Measurements from ENCODE around the gene VSX2. TPM values are rescaled to one million over a fixed set of nuclear protein-coding genes. Genes with fewer than 3 reads are reported as not detected.

Gene VSX2
- total RNA-seq, 1 experiment from 2014 or later, result not detected

- in situ Hi-C loops (cut with HindIII; ENCODE audit: low pct_unique_long_range_greater_than_20kb, low sequenced_read_pairs), result loop anchor here (25.0 kb wide), 1 partner anchor 163 kb away; no protein-coding TSS in a partner anchor
Observed at GRCh38 chr14:74275241-74275841, 36.1 kb downstream of the VSX2 start.

GRCh38 chr14:74278080-74278479 lies 38.8 kb downstream of the VSX2 start:
- in situ Hi-C loops (cut with HindIII; ENCODE audit: low pct_unique_long_range_greater_than_20kb, low sequenced_read_pairs), result loop anchor here (25.0 kb wide), 1 partner anchor 166 kb away; no protein-coding TSS in a partner anchor
- DNase-seq (ENCODE audit: low read depth, low spot score), result no peak

More at GRCh38 chr14:74275241-74275841, 36.1 kb downstream of the VSX2 start:
- peak; percentile 11 for DNase-seq (ENCODE audit: low read depth, low spot score)

- no peak for DNase-seq (ENCODE audit: low read depth, low spot score)
- in situ Hi-C loops (cut with HindIII; ENCODE audit: low pct_unique_long_range_greater_than_20kb, low sequenced_read_pairs), result loop anchor here (25.0 kb wide), 1 partner anchor 169 kb away; no protein-coding TSS in a partner anchor
Observed at GRCh38 chr14:74281069-74281468, 41.8 kb downstream of the VSX2 start.

- in situ Hi-C loops (cut with HindIII; ENCODE audit: low pct_unique_long_range_greater_than_20kb, low sequenced_read_pairs), result loop anchor here (25.0 kb wide), 1 partner anchor 174 kb away; no protein-coding TSS in a partner anchor
- no peak for DNase-seq (ENCODE audit: low read depth, low spot score)
Observed at GRCh38 chr14:74286736-74287135, 47.5 kb downstream of the VSX2 start.

GRCh38 chr14:74289801-74290200 lies 50.6 kb downstream of the VSX2 start:
- no peak for DNase-seq (ENCODE audit: low read depth, low spot score)
- in situ Hi-C loops (cut with HindIII; ENCODE audit: low pct_unique_long_range_greater_than_20kb, low sequenced_read_pairs), result loop anchor here (25.0 kb wide), 1 partner anchor 178 kb away; no protein-coding TSS in a partner anchor

- in situ Hi-C loops (cut with HindIII; ENCODE audit: low pct_unique_long_range_greater_than_20kb, low sequenced_read_pairs), result loop anchor here (25.0 kb wide), 1 partner anchor 178 kb away; no protein-coding TSS in a partner anchor
- peak; percentile 43 for DNase-seq (ENCODE audit: low read depth, low spot score)
Observed at GRCh38 chr14:74290415-74290814, 51.2 kb downstream of the VSX2 start.

GRCh38 chr14:74292061-74292460 lies 52.8 kb downstream of the VSX2 start:
- in situ Hi-C loops (cut with HindIII; ENCODE audit: low pct_unique_long_range_greater_than_20kb, low sequenced_read_pairs), result loop anchor here (25.0 kb wide), 1 partner anchor 180 kb away; no protein-coding TSS in a partner anchor
- DNase-seq (ENCODE audit: low read depth, low spot score), result no peak

GRCh38 chr14:74293606-74294005 lies 54.4 kb downstream of the VSX2 start:
- DNase-seq (ENCODE audit: low read depth, low spot score), result no peak
- in situ Hi-C loops (cut with HindIII; ENCODE audit: low pct_unique_long_range_greater_than_20kb, low sequenced_read_pairs), result loop anchor here (25.0 kb wide), 1 partner anchor 181 kb away; no protein-coding TSS in a partner anchor

GRCh38 chr14:74296037-74296467 lies 56.8 kb downstream of the VSX2 start:
- in situ Hi-C loops (cut with HindIII; ENCODE audit: low pct_unique_long_range_greater_than_20kb, low sequenced_read_pairs), result loop anchor here (25.0 kb wide), 1 partner anchor 184 kb away; no protein-coding TSS in a partner anchor
- DNase-seq (ENCODE audit: low read depth, low spot score), result no peak

GRCh38 chr14:74297986-74298385 lies 58.7 kb downstream of the VSX2 start:
- no peak for DNase-seq (ENCODE audit: low read depth, low spot score)
- in situ Hi-C loops (cut with HindIII; ENCODE audit: low pct_unique_long_range_greater_than_20kb, low sequenced_read_pairs), result loop anchor here (25.0 kb wide), 1 partner anchor 186 kb away; no protein-coding TSS in a partner anchor

GRCh38 chr14:74299061-74299545 lies 59.9 kb downstream of the VSX2 start:
- DNase-seq (ENCODE audit: low read depth, low spot score), result no peak
- in situ Hi-C loops (cut with HindIII; ENCODE audit: low pct_unique_long_range_greater_than_20kb, low sequenced_read_pairs), result loop anchor here (25.0 kb wide), 1 partner anchor 187 kb away; no protein-coding TSS in a partner anchor

- no peak for DNase-seq (ENCODE audit: low read depth, low spot score)
- in situ Hi-C loops (cut with HindIII; ENCODE audit: low pct_unique_long_range_greater_than_20kb, low sequenced_read_pairs), result no loop called here
Observed at GRCh38 chr14:74301594-74302151, 62.4 kb downstream of the VSX2 start.

GRCh38 chr14:74302152-74302628 lies 62.9 kb downstream of the VSX2 start:
- in situ Hi-C loops (cut with HindIII; ENCODE audit: low pct_unique_long_range_greater_than_20kb, low sequenced_read_pairs), result no loop called here

GRCh38 chr14:74302634-74303569 lies 63.7 kb downstream of the VSX2 start, which contains the start of gene ABCD4:
Gene ABCD4, minus strand, starts transcription at chr14:74302934. Its CDS starts 22 bp downstream, at chr14:74302912.
- peak; percentile 93 for DNase-seq (ENCODE audit: low read depth, low spot score)
- in situ Hi-C loops (cut with HindIII; ENCODE audit: low pct_unique_long_range_greater_than_20kb, low sequenced_read_pairs), result no loop called here

More at GRCh38 chr14:74302152-74302628, 62.9 kb downstream of the VSX2 start:
- DNase-seq (ENCODE audit: low read depth, low spot score), result peak; percentile 46

GRCh38 chr14:74308695-74309094 lies 69.4 kb downstream of the VSX2 start:
- DNase-seq (ENCODE audit: low read depth, low spot score), result no peak
- in situ Hi-C loops (cut with HindIII; ENCODE audit: low pct_unique_long_range_greater_than_20kb, low sequenced_read_pairs), result no loop called here

- no peak for DNase-seq (ENCODE audit: low read depth, low spot score)
- in situ Hi-C loops (cut with HindIII; ENCODE audit: low pct_unique_long_range_greater_than_20kb, low sequenced_read_pairs), result no loop called here
Observed at GRCh38 chr14:74309125-74310022, 70.1 kb downstream of the VSX2 start.
